Measurements from ENCODE around the gene FAM174A.
"Not testable (repeated sequence)": the region's sequence is repeated elsewhere in the genome, so short reads cannot be mapped to it uniquely, and the experiment has no call there.

The FAM174A gene

GRCh38 chr5:100576217-100576751 lies 41.1 kb downstream of the FAM174A start:
- no peak for DNase-seq (ENCODE audit: low read depth in 3 of 3)

- DNase-seq (ENCODE audit: low read depth in 3 of 3) = no peak
These were observed 42.3 kb downstream of the FAM174A start for GRCh38 chr5:100577506-100577905.

DNA sequence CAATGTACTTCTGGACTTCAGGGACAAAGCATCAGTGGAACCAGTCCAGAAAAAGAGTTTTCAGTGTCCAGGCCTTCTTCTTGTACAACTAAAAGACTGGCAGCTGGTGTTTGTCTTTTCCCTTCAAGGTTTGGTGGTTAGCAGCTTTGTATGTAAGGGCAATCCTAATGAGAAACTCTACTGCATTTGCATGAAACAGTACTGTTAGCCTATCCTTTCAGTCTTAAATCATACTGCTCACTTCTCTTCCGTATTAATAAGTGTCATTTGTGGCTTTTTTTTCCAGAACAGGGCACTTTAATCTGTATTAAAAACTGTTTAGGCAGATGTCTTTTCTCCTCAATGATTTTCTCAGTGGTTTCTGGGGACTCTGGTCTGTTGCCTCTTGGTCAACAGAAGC lies 48.9 kb downstream of the FAM174A start:
- no peak for DNase-seq (ENCODE audit: low read depth in 3 of 3)

DNA sequence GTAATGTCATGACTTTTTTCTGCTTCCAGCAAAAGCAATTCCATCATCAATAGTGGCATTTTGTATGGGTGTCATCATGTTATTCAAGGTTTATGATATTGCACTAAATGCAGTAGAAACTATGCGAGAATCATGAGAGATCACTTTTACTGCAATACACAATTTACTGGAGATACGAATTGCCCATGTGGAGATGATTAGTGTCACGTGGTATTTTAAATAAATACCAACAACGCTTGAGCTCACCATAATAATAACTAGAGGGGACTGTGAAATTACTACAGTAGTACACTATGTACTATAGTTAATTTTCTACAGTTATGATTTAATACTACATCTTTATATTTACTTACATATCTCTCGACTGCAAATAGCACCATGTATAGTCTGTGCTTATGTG lies 49.7 kb downstream of the FAM174A start:
- no peak for DNase-seq (ENCODE audit: low read depth in 3 of 3)

GRCh38 chr5:100590867-100591266 lies 55.7 kb downstream of the FAM174A start:
- DNase-seq (ENCODE audit: low read depth in 3 of 3) = no peak

- DNase-seq (ENCODE audit: low read depth in 3 of 3) = no peak
These were observed 60.1 kb downstream of the FAM174A start for GRCh38 chr5:100595152-100595811.

DNA sequence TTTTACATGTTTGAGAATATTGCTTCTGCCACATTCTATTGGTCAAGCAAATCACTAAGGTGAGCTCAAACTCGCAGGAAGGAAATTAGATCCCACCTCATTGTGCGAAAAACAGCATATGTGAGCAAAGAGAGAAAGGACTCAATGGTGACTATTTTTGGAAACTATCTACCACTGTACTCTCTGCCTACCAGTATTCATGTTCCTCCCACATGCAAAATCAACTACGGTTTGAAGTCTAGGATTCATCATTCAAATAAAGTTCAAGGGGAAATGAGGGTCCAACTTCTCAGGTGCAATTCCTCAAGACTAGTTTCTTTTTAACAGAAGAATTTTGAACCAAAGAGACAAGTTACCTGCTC lies 60.6 kb downstream of the FAM174A start:
- DNase-seq (ENCODE audit: low read depth in 3 of 3) = no peak

GRCh38 chr5:100598446-100598845 lies 63.3 kb downstream of the FAM174A start:
- DNase-seq (ENCODE audit: low read depth in 3 of 3) = no peak

DNA sequence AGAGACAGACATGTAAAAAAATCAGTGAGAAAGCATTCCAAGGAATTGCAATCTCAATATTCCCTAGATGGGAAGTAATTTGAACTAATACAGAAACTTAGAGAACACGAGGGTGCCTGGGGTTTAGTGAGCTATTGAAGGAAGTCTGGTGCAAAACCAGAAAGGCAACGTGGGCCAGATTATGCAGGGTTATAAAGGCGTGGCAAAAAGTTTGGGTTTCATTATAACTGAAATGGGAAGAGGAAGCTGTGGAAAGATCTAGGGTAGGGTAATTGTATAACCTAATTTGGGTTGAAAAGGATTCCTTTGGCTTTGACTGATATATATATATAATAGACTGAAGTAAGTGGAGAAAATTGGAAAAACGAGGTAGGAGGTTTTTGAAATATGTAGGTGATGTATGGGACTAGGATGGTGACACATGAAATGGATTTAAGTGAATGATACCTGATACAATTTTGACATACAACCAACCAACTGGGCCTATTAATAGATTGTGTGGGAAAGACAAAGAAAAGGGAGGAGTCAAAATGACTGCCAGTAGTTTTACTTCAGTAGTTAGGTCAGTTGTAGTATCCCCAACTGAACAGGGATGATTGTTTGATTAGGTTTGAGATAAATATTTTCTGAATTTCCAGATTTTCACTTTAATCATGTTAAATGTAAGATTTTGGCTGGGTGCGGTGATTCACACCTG lies 65.3 kb downstream of the FAM174A start:
- no peak for DNase-seq (ENCODE audit: low read depth in 3 of 3)

- DNase-seq (ENCODE audit: low read depth in 3 of 3) = no peak
These were observed 68.0 kb downstream of the FAM174A start for GRCh38 chr5:100603141-100603540.

DNA sequence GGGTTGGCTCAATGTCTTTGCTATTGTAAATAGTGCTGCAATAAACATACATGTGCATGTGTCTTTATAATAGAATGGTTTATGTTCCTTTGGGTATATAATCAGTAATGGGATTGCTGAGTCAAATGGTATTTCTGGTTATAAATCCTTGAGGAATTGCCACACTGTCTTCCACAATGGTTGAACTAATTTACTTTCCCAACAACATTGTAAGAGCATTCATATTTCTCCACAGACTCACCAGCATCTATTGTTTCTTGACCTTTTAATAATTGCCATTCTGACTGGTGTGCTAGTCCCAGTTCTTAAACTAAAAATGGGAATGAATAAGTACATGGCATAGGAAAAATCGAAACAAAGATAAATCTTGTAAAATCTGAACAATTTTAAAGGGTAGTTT lies 68.8 kb downstream of the FAM174A start:
- not testable (repeated sequence) for DNase-seq (ENCODE audit: low read depth in 3 of 3)

DNA sequence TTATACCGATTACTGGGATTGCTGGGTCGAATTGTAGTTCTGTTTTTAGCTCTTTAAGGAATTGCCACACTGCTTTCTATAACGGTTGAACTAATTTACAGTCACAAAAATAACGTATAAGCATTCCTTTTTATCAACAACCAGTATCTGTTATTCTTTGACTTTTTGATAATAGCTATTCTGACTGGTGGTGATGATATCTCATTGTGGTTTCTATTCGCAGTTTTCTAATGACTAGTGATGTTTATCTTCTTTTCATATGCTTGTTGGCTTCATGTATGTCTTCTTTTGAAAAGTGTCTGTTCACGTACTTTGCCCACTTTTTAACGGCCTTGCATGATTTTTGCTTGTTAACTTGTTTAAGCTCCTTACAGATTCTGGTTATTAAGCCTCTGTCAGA lies 74.4 kb downstream of the FAM174A start:
- DNase-seq (ENCODE audit: low read depth in 3 of 3) = no peak

GRCh38 chr5:100614308-100614707 lies 79.1 kb downstream of the FAM174A start:
- no peak for DNase-seq (ENCODE audit: low read depth in 3 of 3)

DNA sequence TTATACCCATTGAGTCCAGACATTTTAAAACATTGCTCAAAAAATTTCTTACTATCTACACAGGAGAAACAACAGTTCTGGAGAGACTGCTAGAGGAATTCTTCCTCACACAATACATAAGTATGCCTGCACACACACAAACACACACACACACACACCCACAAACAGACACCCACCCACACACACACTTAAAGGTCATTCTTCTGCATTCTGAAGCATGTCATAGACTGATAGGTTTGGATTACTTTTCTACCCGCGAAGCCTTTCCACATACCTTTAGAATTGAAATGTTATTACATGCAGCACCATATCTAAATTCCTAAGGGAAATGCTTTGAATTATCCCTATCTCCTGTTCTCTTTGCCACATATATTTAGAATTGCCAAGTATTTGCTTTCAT lies 80.2 kb downstream of the FAM174A start:
- no peak for DNase-seq (ENCODE audit: low read depth in 3 of 3)

- no peak for DNase-seq (ENCODE audit: low read depth in 3 of 3)
These were observed 81.1 kb downstream of the FAM174A start for GRCh38 chr5:100616291-100616690.

GRCh38 chr5:100616981-100617380 lies 81.8 kb downstream of the FAM174A start:
- DNase-seq (ENCODE audit: low read depth in 3 of 3) = no peak

- no peak for DNase-seq (ENCODE audit: low read depth in 3 of 3)
These were observed 88.5 kb downstream of the FAM174A start for GRCh38 chr5:100623719-100624118.

DNA sequence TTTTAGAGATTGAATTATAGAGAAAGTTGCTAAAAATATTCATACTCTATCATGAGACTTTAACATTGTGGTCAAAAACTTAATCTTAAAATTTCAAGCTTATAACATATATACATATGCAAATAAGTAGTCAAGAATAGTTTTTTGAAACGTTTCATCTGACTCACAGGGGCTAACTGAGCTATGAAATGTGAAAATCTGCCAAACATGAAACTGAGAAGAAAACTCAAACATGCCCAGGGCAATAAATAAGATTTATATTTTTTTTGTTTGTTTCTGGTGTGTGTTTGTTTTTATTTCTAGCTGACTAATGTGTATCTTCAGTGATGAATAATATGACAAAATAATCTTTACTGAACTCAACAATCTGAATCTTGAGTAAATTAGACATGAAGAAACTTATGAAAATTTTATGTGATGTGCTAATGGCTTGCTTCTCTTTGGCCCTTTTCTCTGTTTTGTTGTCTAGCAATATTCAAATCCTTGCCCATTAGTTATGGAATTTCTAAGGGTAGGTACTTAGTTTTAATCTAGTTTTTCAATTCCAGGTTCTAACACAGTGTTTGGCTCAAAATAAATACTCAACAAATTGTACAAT lies 99.9 kb downstream of the FAM174A start:
- no peak for DNase-seq (ENCODE audit: low read depth in 3 of 3)

All from stimulated activated CD4-positive, alpha-beta T cell treated with anti-CD3 and anti-CD28 coated beads, TNF-alpha, amount 100 ng/mL, for 4 hours (primary cell).